HEK293 (cell line): ENCODE data around the gene GP2.

Experiments used
- CTCF ChIA-PET: fragments of 350-600 bp; formaldehyde crosslinking; extraction: SDS; loops from one replicate; lab custom pipeline; 2021; ENCODE audit warnings: antibody characterized with exemption; lab: Yijun Ruan, JAX
- POLR2A ChIA-PET: fragments of 300-600 bp; formaldehyde crosslinking; extraction: SDS; loops from one replicate; lab custom pipeline; 2020; ENCODE audit warnings: antibody characterized with exemption, inconsistent platforms; lab: Yijun Ruan, JAX
- H3K27ac ChIP-seq: fragments of 200-500 bp; sonication (Bioruptor generic); 2 replicates; pipeline ENCODE4 v1.5.1; 2014; ENCODE audit warnings: low read depth, low read length, control low read depth, inconsistent platforms; ENCODE audit errors: extremely low read depth
- H3K36me3 ChIP-seq, 2 experiments: fragments of 200-500 bp in 1 of 2; sonication (Bioruptor generic) in 1 of 2; 1 replicate in 1 of 2; 2 replicates in 1 of 2; pipeline ENCODE4 v1.5.1; 2014 to 2017; ENCODE audit warnings: inconsistent platforms in 2 of 2, low read length in 2 of 2; ENCODE audit not compliant: control insufficient read depth in 2 of 2, insufficient read depth in 1 of 2
- H3K4me1 ChIP-seq: fragments of 200-500 bp; sonication (Bioruptor generic); 2 replicates; pipeline ENCODE4 v1.5.1; 2014; ENCODE audit warnings: mild to moderate bottlenecking, low read length, inconsistent platforms; ENCODE audit not compliant: control insufficient read depth, insufficient read depth
- H3K4me3 ChIP-seq: 2 replicates; pipeline ENCODE4 v1.5.1; 2011; ENCODE audit warnings: low read depth, mild to moderate bottlenecking, control low read depth, low read length, moderate library complexity
- H3K9me3 ChIP-seq: fragments of 200-500 bp; sonication (Bioruptor generic); 2 replicates; pipeline ENCODE4 v1.5.1; 2014; ENCODE audit warnings: low read depth, low read length, inconsistent platforms; ENCODE audit not compliant: control insufficient read depth, insufficient read depth
- HOXC10 ChIP-seq: sonication (generic); formaldehyde crosslinking; IDR thresholded peaks from 2 replicates; pipeline ENCODE4 v1.8.1; 2023; ENCODE audit warnings: mild to moderate bottlenecking, missing genetic modification reagents
- KLF1 ChIP-seq: fragments of 450-650 bp; formaldehyde crosslinking; IDR thresholded peaks from 2 replicates; pipeline ENCODE4 v1.5.1; 2016; ENCODE audit warnings: missing biosample characterization, missing genetic modification characterization
- KLF9 ChIP-seq: fragments of 450-650 bp; formaldehyde crosslinking; IDR thresholded peaks from 2 replicates; pipeline ENCODE4 v1.5.1; 2016; ENCODE audit warnings: missing biosample characterization, missing genetic modification characterization, low read depth
- PATZ1 ChIP-seq: fragments of 450-650 bp; formaldehyde crosslinking; IDR thresholded peaks from 2 replicates; pipeline ENCODE4 v1.5.1; 2016; ENCODE audit warnings: missing biosample characterization, missing genetic modification characterization
- SCRT2 ChIP-seq: fragments of 450-650 bp; formaldehyde crosslinking; IDR thresholded peaks from 2 replicates; pipeline ENCODE4 v1.5.1; 2016; ENCODE audit warnings: missing biosample characterization, missing genetic modification characterization
- SETDB1 ChIP-seq: IDR thresholded peaks from one replicate; pipeline ENCODE4 v1.6.1; 2017; ENCODE audit warnings: mild to moderate bottlenecking, low read length, moderate library complexity, mixed read lengths; ENCODE audit not compliant: insufficient read length
- WT1 ChIP-seq: fragments of 450-650 bp; formaldehyde crosslinking; IDR thresholded peaks from 2 replicates; pipeline ENCODE4 v1.5.1; 2016; ENCODE audit warnings: missing biosample characterization, missing genetic modification characterization
- ZBTB7A ChIP-seq: fragments of 450-650 bp; formaldehyde crosslinking; IDR thresholded peaks from 2 replicates; pipeline ENCODE4 v1.5.1; 2016; ENCODE audit warnings: low read depth, missing biosample characterization, missing genetic modification characterization
- ZFHX2 ChIP-seq: fragments of 450-650 bp; formaldehyde crosslinking; conservative IDR thresholded peaks from 2 replicates; pipeline ENCODE4 v1.5.1; 2016; ENCODE audit warnings: missing biosample characterization, missing genetic modification characterization
- ZNF175 ChIP-seq: fragments of 450-650 bp; formaldehyde crosslinking; IDR thresholded peaks from 2 replicates; pipeline ENCODE4 v1.5.1; 2016; ENCODE audit warnings: missing biosample characterization, missing genetic modification characterization
- ZNF223 ChIP-seq: fragments of 450-650 bp; formaldehyde crosslinking; IDR thresholded peaks from 2 replicates; pipeline ENCODE4 v1.5.1; 2016; ENCODE audit warnings: missing biosample characterization, missing genetic modification characterization
- ZNF354C ChIP-seq: fragments of 450-650 bp; formaldehyde crosslinking; IDR thresholded peaks from 2 replicates; pipeline ENCODE4 v1.5.1; 2016; ENCODE audit warnings: missing biosample characterization, missing genetic modification characterization, low read depth, borderline replicate concordance
- ZNF513 ChIP-seq: fragments of 450-650 bp; IDR thresholded peaks from 2 replicates; pipeline ENCODE4 v1.5.1; 2018; ENCODE audit warnings: missing biosample characterization, missing genetic modification characterization
- ZNF518A ChIP-seq: fragments of 450-650 bp; formaldehyde crosslinking; conservative IDR thresholded peaks from 2 replicates; pipeline ENCODE4 v1.5.1; 2016; ENCODE audit warnings: low read depth, missing biosample characterization, missing genetic modification characterization
- ZNF529 ChIP-seq: fragments of 450-650 bp; formaldehyde crosslinking; IDR thresholded peaks from 2 replicates; pipeline ENCODE4 v1.5.1; 2017; ENCODE audit warnings: missing genetic modification characterization, missing biosample characterization; ENCODE audit not compliant: insufficient replicate concordance
- ZNF555 ChIP-seq: fragments of 450-650 bp; formaldehyde crosslinking; conservative IDR thresholded peaks from 2 replicates; pipeline ENCODE4 v1.5.1; 2017; ENCODE audit warnings: missing biosample characterization, mild to moderate bottlenecking, missing genetic modification characterization, inconsistent platforms
- ZNF791 ChIP-seq: fragments of 450-650 bp; formaldehyde crosslinking; IDR thresholded peaks from 2 replicates; pipeline ENCODE4 v1.5.1; 2016; ENCODE audit warnings: missing biosample characterization, missing genetic modification characterization
- TF ChIP-seq, protein P1 (sequence below): fragments of 450-650 bp; formaldehyde crosslinking; IDR thresholded peaks from 2 replicates; pipeline ENCODE4 v1.5.1; 2016; ENCODE audit warnings: missing biosample characterization, missing genetic modification characterization
- TF ChIP-seq, protein P2 (sequence below): fragments of 450-650 bp; formaldehyde crosslinking; IDR thresholded peaks from 2 replicates; pipeline ENCODE4 v1.5.1; 2016; ENCODE audit warnings: missing biosample characterization, missing genetic modification characterization

Gene GP2

GRCh38 chr16:20268409-20268808 lies 58.9 kb downstream of the GP2 start:
- CTCF ChIA-PET = no interaction called here
- H3K36me3 ChIP-seq = no peaks in the 10 kb centered on the region
- POLR2A ChIA-PET = no interaction called here
- H3K9me3 ChIP-seq = no peaks in the 10 kb centered on the region
- H3K4me1 ChIP-seq = no peaks in the 10 kb centered on the region
- H3K27ac ChIP-seq = no peak overlapping the region
- H3K4me3 ChIP-seq = no peak overlapping the region
- no peak for TF ChIP-seq ZFHX2 (tag by site-specific recombination)
- no peak for TF ChIP-seq ZBTB7A (tag by site-specific recombination)
- TF ChIP-seq ZNF518A (tag by site-specific recombination) = no peak
- no peak for TF ChIP-seq KLF9 (tag by site-specific recombination)
- no peak for TF ChIP-seq WT1 (tag by site-specific recombination)
- TF ChIP-seq, protein P1, sequence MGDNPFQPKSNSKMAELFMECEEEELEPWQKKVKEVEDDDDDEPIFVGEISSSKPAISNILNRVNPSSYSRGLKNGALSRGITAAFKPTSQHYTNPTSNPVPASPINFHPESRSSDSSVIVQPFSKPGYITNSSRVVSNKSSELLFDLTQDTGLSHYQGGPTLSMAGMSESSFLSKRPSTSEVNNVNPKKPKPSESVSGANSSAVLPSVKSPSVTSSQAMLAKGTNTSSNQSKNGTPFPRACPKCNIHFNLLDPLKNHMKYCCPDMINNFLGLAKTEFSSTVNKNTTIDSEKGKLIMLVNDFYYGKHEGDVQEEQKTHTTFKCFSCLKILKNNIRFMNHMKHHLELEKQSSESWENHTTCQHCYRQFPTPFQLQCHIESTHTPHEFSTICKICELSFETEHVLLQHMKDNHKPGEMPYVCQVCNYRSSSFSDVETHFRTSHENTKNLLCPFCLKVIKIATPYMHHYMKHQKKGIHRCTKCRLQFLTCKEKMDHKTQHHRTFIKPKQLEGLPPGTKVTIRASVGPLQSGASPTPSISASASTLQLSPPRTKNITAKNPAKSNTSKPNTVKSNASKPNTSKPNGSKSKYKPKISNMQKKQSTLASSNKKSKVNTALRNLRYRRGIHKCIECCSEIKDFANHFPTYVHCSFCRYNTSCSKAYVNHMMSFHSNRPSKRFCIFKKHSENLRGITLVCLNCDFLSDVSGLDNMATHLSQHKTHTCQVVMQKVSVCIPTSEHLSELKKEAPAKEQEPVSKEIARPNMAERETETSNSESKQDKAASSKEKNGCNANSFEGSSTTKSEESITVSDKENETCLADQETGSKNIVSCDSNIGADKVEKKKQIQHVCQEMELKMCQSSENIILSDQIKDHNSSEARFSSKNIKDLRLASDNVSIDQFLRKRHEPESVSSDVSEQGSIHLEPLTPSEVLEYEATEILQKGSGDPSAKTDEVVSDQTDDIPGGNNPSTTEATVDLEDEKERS = no peak
- TF ChIP-seq ZNF354C (tag by site-specific recombination) = no peak
- TF ChIP-seq ZNF791 (tag by site-specific recombination) = no peak
- no peak for TF ChIP-seq ZNF223 (tag by site-specific recombination)
- TF ChIP-seq SETDB1 = no peak
- TF ChIP-seq ZNF555 (tag by site-specific recombination) = no peak
- no peak for TF ChIP-seq HOXC10 (CRISPR knock-in tag)
- TF ChIP-seq, protein P2, sequence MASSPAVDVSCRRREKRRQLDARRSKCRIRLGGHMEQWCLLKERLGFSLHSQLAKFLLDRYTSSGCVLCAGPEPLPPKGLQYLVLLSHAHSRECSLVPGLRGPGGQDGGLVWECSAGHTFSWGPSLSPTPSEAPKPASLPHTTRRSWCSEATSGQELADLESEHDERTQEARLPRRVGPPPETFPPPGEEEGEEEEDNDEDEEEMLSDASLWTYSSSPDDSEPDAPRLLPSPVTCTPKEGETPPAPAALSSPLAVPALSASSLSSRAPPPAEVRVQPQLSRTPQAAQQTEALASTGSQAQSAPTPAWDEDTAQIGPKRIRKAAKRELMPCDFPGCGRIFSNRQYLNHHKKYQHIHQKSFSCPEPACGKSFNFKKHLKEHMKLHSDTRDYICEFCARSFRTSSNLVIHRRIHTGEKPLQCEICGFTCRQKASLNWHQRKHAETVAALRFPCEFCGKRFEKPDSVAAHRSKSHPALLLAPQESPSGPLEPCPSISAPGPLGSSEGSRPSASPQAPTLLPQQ (tag by site-specific recombination) = no peak
- TF ChIP-seq KLF1 = no peak
- TF ChIP-seq PATZ1 = no peak
- no peak for TF ChIP-seq SCRT2 (tag by site-specific recombination)
- no peak for TF ChIP-seq ZNF175
- TF ChIP-seq ZNF513 (tag by site-specific recombination) = no peak
- no peak for TF ChIP-seq ZNF529 (tag by site-specific recombination)
- TF ChIP-seq, all 188 proteins: peak for 0
